ENCODE measurements around the gene KRT16.

DNA sequence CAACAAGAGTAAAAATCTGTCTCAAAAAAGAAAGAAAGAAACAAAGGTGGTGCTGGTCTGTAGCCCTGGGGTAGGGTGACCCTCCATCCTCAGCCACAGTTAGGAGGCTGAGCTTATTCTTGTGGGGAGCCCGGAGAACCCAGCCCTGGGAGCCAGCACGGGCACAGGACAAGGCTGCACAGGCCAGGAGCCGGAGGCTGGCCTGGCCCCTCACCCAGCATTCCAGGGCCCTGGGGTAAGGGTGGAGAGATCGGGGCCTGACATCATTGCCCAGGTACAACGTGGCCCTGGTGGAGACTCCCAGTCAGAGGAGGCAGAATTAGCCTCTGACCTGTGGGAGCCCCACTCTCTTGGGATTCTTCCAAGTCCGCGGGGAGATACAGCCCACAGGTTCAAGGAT is 22.1 kb upstream of the KRT16 start:
- TF ChIP-seq, protein P1, sequence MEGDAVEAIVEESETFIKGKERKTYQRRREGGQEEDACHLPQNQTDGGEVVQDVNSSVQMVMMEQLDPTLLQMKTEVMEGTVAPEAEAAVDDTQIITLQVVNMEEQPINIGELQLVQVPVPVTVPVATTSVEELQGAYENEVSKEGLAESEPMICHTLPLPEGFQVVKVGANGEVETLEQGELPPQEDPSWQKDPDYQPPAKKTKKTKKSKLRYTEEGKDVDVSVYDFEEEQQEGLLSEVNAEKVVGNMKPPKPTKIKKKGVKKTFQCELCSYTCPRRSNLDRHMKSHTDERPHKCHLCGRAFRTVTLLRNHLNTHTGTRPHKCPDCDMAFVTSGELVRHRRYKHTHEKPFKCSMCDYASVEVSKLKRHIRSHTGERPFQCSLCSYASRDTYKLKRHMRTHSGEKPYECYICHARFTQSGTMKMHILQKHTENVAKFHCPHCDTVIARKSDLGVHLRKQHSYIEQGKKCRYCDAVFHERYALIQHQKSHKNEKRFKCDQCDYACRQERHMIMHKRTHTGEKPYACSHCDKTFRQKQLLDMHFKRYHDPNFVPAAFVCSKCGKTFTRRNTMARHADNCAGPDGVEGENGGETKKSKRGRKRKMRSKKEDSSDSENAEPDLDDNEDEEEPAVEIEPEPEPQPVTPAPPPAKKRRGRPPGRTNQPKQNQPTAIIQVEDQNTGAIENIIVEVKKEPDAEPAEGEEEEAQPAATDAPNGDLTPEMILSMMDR (IDR thresholded peaks at IDR 0.05) = no peak
- TF ChIP-seq POLR2A (IDR thresholded peaks at IDR 0.05) = no peak
